ENCODE results near the gene VSIG10L2. TPM values are rescaled to one million over a fixed set of nuclear protein-coding genes. Genes with fewer than 3 reads are reported as not detected.

The VSIG10L2 gene
- total RNA-seq, 2 donors from 2014 or later, result not detected

DNA sequence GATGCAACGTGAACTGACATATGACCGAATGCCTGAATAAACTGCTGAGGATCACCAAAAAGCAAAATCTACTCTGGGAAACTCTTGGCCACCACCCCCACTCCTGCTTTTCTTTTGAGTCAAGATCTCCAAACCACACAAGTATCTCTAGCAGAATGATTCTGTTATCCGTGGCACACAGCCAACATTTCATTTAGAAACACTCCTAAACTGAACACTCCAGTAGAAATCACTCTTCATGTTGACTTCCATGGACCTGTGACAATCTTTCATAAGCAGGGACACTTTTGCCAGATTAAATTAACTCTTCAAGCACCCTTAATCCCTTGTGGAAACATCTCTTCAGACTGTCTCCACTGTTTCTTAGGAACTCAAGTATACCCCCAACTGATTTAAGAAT lies 44.4 kb downstream of the VSIG10L2 start:
- DNase-seq (ENCODE audit: low spot score), result no peak
- H3K36me3 ChIP-seq, result no peaks in the 10 kb centered on the region
- H3K27me3 ChIP-seq, result no peaks in the 10 kb centered on the region
- H3K4me1 ChIP-seq, result peaks cover 0 to 7% of the 10 kb centered on the region in 2 donors
- TF ChIP-seq, protein P1, sequence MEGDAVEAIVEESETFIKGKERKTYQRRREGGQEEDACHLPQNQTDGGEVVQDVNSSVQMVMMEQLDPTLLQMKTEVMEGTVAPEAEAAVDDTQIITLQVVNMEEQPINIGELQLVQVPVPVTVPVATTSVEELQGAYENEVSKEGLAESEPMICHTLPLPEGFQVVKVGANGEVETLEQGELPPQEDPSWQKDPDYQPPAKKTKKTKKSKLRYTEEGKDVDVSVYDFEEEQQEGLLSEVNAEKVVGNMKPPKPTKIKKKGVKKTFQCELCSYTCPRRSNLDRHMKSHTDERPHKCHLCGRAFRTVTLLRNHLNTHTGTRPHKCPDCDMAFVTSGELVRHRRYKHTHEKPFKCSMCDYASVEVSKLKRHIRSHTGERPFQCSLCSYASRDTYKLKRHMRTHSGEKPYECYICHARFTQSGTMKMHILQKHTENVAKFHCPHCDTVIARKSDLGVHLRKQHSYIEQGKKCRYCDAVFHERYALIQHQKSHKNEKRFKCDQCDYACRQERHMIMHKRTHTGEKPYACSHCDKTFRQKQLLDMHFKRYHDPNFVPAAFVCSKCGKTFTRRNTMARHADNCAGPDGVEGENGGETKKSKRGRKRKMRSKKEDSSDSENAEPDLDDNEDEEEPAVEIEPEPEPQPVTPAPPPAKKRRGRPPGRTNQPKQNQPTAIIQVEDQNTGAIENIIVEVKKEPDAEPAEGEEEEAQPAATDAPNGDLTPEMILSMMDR (IDR thresholded peaks at IDR 0.05), result no peak
- H3K9me3 ChIP-seq, result no peaks in the 10 kb centered on the region
- no peak overlapping the region for H3K4me3 ChIP-seq
- H3K27ac ChIP-seq, result no peak overlapping the region

DNA sequence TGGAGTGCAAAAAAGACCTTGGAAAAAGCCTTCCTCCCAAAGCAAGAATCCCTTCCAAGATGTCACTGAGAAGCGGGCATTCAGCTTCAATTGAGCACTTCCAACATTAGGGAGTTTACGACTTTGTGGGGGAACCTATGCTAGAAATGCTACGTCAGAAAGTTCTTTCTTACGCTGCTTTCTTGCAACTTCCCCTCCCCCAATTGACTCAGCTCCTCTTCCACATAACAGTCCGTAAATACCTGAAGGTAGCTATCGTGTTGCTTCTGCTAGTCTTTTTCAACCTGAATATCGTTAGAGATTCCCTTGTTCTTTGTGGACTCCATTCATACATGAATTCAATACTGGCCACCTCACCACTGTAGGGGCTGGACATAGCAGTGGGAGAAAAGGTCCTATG lies 47.0 kb downstream of the VSIG10L2 start:
- no peaks in the 10 kb centered on the region for H3K27me3 ChIP-seq
- no peak for DNase-seq (ENCODE audit: low spot score)
- TF ChIP-seq, protein P1 (IDR thresholded peaks at IDR 0.05), result no peak
- no peak overlapping the region for H3K27ac ChIP-seq
- no peaks in the 10 kb centered on the region for H3K9me3 ChIP-seq
- no peaks in the 10 kb centered on the region for H3K36me3 ChIP-seq
- no peak overlapping the region for H3K4me3 ChIP-seq
- peaks cover 0 to 7% of the 10 kb centered on the region in 2 donors for H3K4me1 ChIP-seq

DNA sequence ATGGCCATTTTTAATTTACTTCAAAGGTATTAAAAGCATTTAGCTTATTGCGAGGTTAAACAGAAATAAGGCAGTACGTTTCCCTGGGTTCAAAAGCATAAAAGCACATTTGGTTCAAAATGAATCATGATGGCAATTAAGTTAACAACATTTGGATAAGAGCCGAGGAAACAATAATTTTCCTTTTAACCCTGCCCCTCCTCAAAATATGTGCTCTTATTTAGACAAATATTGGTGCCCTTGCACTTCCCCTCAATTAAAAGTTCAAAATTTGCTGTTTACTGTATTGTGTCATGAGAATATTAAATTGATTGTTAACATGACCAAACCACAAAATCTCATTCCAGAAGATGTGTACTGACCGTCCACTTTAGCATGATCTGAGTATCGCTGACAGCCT lies 48.7 kb downstream of the VSIG10L2 start:
- DNase-seq (ENCODE audit: low spot score), result no peak
- H3K27ac ChIP-seq, result no peak overlapping the region
- no peaks in the 10 kb centered on the region for H3K36me3 ChIP-seq
- no peak overlapping the region for H3K4me3 ChIP-seq
- peaks cover 0 to 7% of the 10 kb centered on the region in 2 donors for H3K4me1 ChIP-seq
- H3K9me3 ChIP-seq, result no peaks in the 10 kb centered on the region
- no peaks in the 10 kb centered on the region for H3K27me3 ChIP-seq
- TF ChIP-seq, protein P1 (IDR thresholded peaks at IDR 0.05), result no peak

DNA sequence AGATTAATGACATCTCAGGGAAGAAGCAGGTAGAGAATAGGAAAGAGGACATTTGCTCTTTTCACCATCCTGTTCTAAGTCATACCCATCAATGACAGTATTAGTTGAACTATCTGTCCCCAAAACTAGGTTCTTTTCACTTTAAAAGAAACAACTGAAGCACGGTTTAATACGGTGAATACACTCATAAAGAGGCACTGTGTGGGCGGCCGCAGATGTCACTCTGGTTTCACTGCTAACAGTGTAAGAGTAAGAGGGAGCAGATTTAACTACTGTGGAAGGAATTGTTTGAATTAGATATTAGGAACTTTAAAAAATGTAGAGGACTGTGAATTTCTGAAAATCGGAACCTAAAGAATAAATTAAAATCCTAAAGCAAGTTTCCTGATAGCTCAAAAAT lies 49.5 kb downstream of the VSIG10L2 start:
- H3K36me3 ChIP-seq, result no peaks in the 10 kb centered on the region
- DNase-seq (ENCODE audit: low spot score), result no peak

DNA sequence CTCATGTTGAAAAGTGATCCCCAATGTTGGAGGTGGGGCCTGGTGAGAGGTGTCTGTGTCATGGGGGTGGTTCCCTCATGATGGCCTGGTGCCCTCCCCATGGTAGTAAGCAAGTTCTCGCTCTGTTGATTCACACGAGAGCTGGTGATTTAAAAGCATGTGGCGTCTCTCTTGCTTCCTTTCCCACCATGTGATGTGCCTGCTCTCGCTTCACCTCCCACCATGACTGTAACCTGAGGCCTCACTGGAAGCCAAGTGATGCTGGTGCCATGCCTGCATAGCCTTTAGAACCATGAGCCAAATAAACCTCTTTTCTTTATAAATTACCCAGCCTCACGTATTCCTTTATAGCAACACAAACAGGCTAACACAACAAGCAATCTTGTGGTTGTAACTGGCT lies 52.4 kb downstream of the VSIG10L2 start:
- H3K27me3 ChIP-seq, result no peaks in the 10 kb centered on the region
- H3K4me1 ChIP-seq, result no peaks in the 10 kb centered on the region
- DNase-seq (ENCODE audit: low spot score), result no peak
- no peaks in the 10 kb centered on the region for H3K9me3 ChIP-seq
- H3K4me3 ChIP-seq, result no peak overlapping the region
- H3K36me3 ChIP-seq, result no peaks in the 10 kb centered on the region
- H3K27ac ChIP-seq, result no peak overlapping the region
- TF ChIP-seq, protein P1 (IDR thresholded peaks at IDR 0.05), result no peak

More for the DNA sequence above, 49.5 kb downstream of the VSIG10L2 start:
- no peaks in the 10 kb centered on the region for H3K27me3 ChIP-seq
- no peaks in the 10 kb centered on the region for H3K9me3 ChIP-seq
- TF ChIP-seq, protein P1 (IDR thresholded peaks at IDR 0.05), result no peak
- peaks cover 0 to 2% of the 10 kb centered on the region in 2 donors for H3K4me1 ChIP-seq
- no peak overlapping the region for H3K27ac ChIP-seq
- no peak overlapping the region for H3K4me3 ChIP-seq

DNA sequence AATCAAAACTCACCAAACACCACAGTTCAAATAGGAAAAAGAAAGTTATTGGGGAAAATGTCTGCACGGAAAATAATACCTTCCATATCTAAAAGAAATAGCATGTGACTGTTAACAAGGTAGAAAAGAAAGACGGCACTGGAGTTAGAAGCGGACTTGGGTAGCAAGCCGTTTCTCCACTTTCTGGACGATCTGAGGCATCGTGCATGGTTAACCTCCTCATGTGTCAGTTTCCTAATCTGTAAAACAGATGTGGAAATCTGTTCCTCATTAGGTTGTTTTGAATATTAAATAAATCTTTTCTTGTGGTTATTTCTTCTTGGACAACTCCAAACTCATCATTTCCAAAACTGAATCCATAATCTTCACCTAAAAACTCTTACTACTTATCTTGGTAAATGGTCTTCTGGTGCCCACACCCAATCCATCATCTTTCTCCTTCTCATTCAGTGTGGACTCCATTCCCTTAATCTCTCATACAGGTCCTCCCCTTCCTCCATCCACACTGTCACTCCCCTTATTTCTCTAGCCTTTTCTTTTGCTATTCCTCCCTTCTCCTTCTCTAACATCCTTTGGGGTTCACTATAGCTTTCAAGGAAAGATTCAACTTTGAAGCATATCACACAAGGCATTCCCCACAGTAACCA lies 53.5 kb downstream of the VSIG10L2 start:
- no peaks in the 10 kb centered on the region for H3K4me1 ChIP-seq
- no peak overlapping the region for H3K4me3 ChIP-seq
- no peaks in the 10 kb centered on the region for H3K9me3 ChIP-seq
- no peaks in the 10 kb centered on the region for H3K27me3 ChIP-seq
- TF ChIP-seq, protein P1 (IDR thresholded peaks at IDR 0.05), result no peak
- no peak for DNase-seq (ENCODE audit: low spot score)
- H3K36me3 ChIP-seq, result peaks cover 4% of the 10 kb centered on the region
- H3K27ac ChIP-seq, result no peak overlapping the region

Data from right atrium auricular region (tissue), 2 donors.